AG04449 (cell line): ENCODE data around the gene MTG1.
"Not testable (repeated sequence)": the region's sequence is repeated elsewhere in the genome, so short reads cannot be mapped to it uniquely, and the experiment has no call there.

Experiments used
- CTCF ChIA-PET: fragments of 350-600 bp; formaldehyde crosslinking; extraction: SDS; loops from one replicate; lab custom pipeline; 2021; ENCODE audit warnings: antibody characterized with exemption; lab: Yijun Ruan, JAX
- POLR2A ChIA-PET: fragments of 400-600, 350-600 bp; formaldehyde crosslinking; extraction: SDS; loops from one replicate; lab custom pipeline; 2020; ENCODE audit warnings: antibody characterized with exemption, inconsistent platforms; lab: Yijun Ruan, JAX
- DNase-seq: peaks from one replicate; pipeline ENCODE4 v3.0.0-alpha.2; 2010; ENCODE audit warnings: low read depth, low spot score
- H3K4me3 ChIP-seq: 2 replicates; pipeline ENCODE4 v1.5.1; 2011; ENCODE audit warnings: low read depth, mild to moderate bottlenecking, control low read depth, low read length
- CTCF ChIP-seq: IDR thresholded peaks from one replicate; pipeline ENCODE4 v1.5.1; 2011; ENCODE audit warnings: mild to moderate bottlenecking, moderate library complexity, low read length, control low read depth, inconsistent platforms; ENCODE audit not compliant: insufficient read depth; ENCODE audit errors: missing control alignments

Gene MTG1

GRCh38 chr10:133422223-133422806 is 28.4 kb downstream of the MTG1 start:
- POLR2A ChIA-PET: no interaction called here
- H3K4me3 ChIP-seq: no peak overlapping the region
- TF ChIP-seq CTCF: no peak
- CTCF ChIA-PET: interaction anchor here (0.9 to 1.6 kb wide), 2 partner anchors 92 to 93 kb away, joined by 3 to 5 read pairs; no protein-coding TSS in a partner anchor
- DNase-seq: no peak

DNA sequence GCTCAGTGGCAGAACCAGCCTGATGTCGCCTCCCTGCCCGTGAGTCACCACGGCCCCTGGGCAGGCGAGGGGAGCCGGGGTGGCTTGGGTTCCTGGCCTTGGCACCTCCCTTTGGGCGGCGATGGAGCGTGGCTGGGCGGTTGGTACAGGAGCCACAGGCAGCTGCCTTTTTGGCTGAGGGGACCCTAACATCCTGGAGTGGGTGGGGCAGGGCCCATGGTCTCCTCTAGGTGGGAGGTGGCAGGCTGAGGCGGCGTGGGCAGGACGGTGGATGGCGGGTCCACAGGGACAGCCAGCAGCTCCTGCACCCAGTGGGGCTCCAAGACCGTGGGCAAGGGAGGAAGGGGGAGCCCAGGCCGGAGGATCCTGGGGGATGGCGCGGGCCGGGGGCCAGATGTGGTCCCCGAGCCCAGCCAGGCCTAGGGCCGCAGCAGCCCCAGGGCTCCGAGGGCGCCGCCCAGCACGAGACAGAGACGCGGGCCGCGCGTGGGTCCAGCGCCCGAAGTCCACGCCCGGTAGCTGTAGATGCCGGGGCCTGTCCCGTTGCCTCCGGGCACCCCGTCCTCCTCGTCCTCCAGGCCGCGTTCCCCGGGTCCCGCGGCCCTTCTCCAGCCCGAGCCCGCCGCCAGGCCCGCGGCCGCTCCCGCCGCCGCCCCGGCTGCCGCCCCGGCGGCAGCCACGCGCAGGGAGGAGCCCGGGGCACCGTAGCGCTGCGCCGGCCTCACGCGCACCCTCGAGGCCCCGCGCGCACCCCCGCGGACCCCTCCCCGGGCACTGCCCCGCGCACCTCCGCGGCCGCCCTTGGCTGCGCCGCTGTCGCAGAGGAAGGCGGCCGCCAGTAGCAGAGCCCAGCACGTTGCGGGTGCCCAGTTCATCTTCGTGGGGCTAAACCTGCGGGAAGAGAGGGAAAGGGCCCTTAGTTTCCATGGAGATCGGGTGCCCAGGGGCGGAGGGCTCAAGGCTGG is 29.1 kb downstream of the MTG1 start:
- no peak for DNase-seq
- no peak for TF ChIP-seq CTCF
- peak overlapping the region; percentile 27 for H3K4me3 ChIP-seq
- CTCF ChIA-PET: interaction anchor here (1.6 kb wide), 1 partner anchor 94 kb away, joined by 5 read pairs; no protein-coding TSS in a partner anchor
- POLR2A ChIA-PET: no interaction called here

DNA sequence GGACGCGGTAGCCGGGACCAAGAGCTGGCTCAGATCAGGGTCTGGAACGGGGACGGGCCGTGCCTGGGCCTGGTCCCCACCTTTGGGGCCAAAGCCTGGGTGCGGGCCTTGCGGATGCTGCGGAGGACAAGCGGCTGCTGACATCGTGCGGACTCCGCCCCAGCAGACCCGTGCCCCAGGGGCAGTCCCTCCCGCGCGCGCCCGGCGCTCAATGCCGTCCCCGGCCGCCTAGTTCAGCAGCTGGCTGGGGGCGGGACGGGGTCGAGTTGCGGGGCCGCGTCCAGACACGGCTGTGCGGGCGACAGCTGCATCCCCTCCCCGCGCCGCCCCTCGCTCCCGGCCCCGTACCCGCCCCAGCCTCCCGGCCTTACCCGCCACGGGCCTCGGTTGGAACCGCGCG is 30.1 kb downstream of the MTG1 start:
- POLR2A ChIA-PET, CTCF ChIA-PET: not testable (repeated sequence)

GRCh38 chr10:133424601-133425000 is 30.6 kb downstream of the MTG1 start, which contains the start of gene SPRN:
Gene SPRN, minus strand, starts transcription at chr10:133424625. Its CDS starts 944 bp downstream, at chr10:133423681.
- CTCF ChIA-PET, POLR2A ChIA-PET, DNase-seq: not testable (repeated sequence)
- peak within 1 kb of the TSS; percentile 27 for H3K4me3 ChIP-seq

More for the DNA sequence above, 30.1 kb downstream of the MTG1 start:
- H3K4me3 ChIP-seq: peak overlapping the region; percentile 27; the same call in 1 of the 2 replicates
- not testable (repeated sequence) for DNase-seq

DNA sequence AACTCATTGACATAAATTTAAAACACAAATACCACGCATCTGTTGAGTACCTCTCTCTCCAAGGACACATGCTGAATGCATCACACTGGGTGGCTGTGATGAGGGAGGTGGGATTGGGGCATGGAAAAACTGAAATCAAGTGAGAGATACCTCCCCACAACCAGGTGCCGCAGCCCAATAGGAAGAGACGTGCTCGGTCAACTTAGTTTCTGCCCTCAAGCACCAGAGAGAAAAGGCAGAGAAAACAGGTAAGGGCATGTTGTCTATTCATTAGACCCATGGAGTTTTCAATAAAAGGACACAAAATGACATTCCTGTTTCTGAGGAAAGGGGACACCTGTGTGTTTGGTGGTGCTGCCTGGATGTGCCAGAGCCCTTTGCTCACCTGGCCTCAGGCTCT is 35.6 kb downstream of the MTG1 start:
- H3K4me3 ChIP-seq, POLR2A ChIA-PET: not testable (repeated sequence)
- CTCF ChIA-PET: interaction anchor here (1.1 kb wide), 1 partner anchor 9 kb away, joined by 3 read pairs; no protein-coding TSS in a partner anchor

GRCh38 chr10:133431888-133432613 is 38.1 kb downstream of the MTG1 start:
- DNase-seq, POLR2A ChIA-PET, CTCF ChIA-PET, H3K4me3 ChIP-seq: not testable (repeated sequence)

More for the DNA sequence above, 35.6 kb downstream of the MTG1 start:
- DNase-seq: not testable (repeated sequence)

GRCh38 chr10:133432789-133433188 is 38.8 kb downstream of the MTG1 start:
- H3K4me3 ChIP-seq, CTCF ChIA-PET, POLR2A ChIA-PET, DNase-seq: not testable (repeated sequence)

GRCh38 chr10:133438711-133439273 is 44.8 kb downstream of the MTG1 start:
- POLR2A ChIA-PET: no interaction called here
- no peak overlapping the region for H3K4me3 ChIP-seq
- DNase-seq: no peak
- peak; percentile 18 for TF ChIP-seq CTCF
- CTCF ChIA-PET: interaction anchor here (0.6 to 2.3 kb wide), 10 partner anchors 9 to 179 kb away, joined by 3 to 11 read pairs (median 4); no protein-coding TSS in a partner anchor
